GM19240 (cell line): ENCODE results near the gene ECHS1.

Experiments
- DNase-seq: peaks from one replicate; pipeline ENCODE4 v3.0.0; 2011; ENCODE audit warnings: low spot score; ENCODE audit not compliant: insufficient read length

Gene ECHS1

DNA sequence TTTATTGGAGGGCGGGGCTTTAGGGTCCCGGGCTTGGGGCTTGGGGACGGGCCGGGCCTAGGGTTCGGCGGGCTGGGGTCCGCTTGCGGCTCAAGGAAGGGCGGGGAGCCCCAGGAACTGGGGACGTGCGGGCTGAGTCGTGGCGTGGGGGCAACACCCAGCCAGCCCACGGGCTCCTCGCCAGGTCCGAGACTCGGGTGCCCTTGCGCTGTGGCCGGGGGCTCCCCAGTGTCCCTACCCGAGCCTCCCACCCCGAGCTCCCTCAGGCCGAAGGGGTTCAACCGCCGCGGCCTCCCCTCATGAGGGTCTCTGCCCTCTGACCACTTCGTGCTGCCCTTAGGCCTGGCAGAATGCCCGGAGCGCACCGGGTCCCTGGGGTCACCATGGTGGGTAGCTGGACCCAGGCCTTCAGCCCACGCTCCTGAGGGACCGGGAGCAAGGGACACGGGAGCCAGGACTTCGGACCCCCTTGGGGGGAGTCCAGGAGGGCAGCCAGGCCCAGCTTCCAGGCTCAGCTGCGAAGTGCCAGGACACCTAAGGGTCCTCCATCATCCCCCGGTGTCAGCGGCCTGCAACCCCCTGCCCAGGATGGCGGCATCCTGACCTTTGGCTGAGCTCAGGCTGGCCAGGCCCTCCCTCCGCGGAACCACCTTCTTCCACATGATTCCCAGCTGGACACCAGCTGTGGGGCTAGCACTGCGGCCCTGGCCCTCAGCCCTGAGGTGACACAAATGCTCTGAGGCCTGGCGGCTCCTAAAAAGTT, 14.8 kb downstream of the ECHS1 start:
- no peak for DNase-seq

DNA sequence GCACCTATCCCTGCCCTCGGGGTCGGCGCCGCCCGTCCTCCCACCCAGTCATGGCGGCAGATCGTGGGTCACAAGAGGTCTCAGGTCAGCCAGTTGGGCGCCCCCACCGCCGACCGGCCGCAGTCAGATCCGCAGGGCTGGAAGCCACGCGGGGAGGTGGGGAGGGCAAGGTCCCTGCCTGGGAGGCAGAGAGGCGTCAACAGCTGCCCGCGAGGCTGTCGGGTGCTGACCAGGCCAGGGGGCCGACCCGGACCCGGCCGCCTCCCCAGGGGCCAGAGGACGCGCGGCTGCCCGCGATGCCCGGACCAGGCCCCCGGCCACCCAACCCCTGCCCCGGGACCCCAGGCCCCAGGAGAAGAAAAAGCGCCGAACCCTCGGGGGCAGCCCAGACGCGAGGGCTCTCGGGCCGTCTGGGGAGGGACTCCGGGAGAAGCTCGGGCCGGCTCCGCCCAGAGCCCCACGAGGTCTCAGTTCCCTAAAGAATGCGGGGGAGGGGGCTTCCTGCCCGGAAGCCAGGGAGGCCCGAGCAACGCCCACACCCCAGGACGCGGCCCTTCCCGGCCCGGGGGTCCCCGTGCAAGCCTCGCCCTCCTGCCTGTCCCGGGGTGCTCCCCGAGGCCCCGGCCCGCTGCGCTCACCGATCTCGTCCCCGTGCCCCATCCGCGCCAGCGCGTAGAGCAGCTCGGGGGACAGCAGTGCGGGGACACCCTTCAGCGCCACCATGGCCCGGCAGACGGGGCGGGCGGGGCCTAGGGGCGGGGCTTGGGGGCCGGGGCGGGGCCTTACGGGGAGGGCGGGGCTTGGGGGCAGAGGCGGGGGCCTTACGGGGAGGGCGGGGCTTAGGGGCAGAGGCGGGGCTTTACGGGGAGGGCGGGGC, 15.6 kb downstream of the ECHS1 start, which contains the start of gene FUOM:
Gene FUOM, minus strand, starts transcription at position 735 of the 877 bp plus-strand sequence. Its CDS starts 12 bp downstream, at position 723.
- peak; percentile 80 for DNase-seq

DNA sequence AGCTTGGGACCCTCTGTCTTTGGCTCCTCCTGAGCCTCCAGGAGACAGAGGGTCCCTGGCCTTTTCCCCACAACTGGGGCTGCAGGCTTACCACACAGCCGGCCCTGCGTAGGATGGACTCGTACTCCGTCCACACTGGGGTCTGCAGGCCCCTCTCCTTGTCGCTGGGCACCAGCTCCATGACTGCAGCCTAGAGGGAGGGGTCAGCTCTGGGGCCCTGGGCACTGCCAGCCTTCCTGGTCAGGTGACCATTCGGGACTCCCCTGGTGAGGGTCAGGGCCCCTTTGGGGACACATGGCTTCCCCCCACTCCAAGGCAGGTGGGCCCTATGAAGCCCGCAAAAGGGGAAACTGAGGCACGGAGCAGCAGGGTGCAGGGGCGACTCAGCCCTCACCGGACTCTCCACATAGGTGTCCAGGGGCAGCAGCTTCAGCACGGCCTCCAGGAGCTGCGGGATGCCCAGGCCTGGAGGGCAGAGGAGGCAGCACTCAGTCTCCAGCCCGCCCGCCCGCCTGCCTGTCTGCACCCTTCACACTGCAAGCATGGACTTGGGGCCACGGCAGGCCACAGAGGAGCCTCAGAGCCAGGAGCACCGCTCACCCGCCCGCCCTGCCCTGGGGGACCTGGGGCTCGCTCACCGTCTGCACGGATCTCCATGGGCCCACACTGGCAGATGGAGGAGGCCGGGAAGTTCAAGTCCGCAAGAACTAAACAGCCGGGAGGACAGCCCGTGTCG, 16.4 kb downstream of the ECHS1 start:
- no peak for DNase-seq

DNA sequence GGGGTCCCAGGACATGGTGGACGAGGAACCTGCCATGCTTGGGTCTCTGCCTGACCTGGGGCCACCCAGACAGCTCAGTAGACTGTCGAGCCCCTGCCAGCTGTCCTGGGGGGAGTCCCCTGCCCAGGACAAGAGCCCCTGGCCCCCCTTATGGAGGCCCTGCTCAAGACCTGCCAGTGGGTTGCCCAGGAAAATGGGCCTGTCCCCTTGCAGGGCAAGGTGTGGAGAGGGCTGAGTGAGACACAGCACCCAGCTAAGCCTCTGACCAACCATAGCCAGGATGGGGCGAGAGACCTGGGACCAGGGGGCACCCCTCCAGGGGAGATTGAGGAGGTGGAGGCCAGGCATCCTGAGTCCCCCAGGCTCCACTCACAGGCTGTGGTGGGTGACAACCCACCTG, 17.2 kb downstream of the ECHS1 start:
- no peak for DNase-seq

DNA sequence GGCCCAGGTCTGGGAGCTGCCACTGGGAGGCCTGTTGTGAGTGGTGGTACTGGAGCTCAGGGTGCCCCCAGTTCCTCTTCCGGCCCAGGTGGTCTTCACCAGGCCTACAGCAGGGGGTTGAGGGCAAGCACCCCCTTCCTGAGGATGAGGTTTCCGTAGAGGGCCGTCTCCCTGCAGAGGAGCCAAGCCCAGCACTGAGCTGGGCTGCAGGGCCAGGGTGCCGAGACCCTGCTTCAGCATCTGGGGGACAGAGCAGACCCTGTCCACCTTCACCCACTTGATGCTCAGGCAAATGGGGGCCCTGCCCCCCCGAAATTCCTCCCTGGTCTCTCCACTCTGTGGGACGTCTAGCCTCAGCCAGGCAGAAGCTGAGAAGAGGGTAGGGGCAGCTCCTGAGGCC, 17.9 kb downstream of the ECHS1 start:
- no peak for DNase-seq

DNA sequence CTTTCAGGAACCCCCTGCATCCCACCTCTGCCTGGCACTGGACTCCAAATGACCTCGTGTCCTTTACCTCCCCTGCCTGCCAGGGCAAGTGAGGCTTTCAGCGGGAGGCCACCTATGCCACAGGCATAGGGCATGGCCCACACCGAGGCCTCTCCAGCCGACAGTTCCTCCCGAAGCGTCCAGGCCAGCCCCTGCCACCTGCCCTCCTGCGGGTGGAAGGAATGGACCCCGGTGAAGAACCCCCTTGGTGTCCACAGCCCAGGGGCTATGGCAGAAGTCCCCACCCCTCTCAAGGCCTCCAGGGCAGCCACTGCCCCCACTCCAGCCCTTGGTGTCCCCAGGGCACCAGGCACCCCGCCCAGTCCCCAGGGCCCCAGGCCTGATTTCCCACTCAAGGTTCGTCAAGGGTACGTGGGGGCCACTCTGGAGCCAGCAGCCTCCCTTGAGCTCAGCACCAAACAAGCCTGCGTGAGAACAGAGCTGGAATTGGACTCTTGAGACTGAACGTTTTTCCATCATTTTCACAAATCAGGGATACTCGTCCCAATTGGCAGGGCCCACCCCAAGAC, 18.4 kb downstream of the ECHS1 start:
- no peak for DNase-seq

DNA sequence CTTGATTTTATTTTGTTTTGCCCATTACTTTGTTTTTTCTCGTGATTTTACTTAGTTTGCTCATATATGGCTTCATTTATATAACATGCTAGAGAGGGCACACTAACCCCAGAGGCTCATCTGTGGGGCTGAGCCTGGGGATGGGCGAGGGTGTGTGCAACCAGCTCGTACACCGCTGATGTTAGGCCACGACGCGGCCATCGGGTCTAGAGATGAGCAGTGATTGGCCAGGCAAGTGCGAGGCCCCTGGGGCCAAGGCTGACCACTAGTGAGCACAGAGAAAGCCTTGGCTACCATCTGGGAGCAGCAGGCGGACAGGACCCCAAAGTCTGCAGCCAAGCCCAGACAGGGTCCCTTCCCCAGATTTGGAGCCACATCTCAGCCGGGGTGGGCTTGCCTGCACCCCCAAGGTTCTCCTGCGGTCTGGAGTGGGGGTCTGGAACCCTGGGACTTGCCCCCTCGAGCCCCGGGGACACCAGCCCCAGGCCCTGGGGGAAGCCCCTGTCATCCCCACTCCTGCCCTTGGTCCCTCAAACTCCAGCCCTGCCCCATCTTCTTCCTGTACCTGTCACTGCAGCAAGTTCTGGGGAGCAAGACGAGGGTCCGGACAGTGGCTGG, 19.1 kb downstream of the ECHS1 start:
- no peak for DNase-seq

DNA sequence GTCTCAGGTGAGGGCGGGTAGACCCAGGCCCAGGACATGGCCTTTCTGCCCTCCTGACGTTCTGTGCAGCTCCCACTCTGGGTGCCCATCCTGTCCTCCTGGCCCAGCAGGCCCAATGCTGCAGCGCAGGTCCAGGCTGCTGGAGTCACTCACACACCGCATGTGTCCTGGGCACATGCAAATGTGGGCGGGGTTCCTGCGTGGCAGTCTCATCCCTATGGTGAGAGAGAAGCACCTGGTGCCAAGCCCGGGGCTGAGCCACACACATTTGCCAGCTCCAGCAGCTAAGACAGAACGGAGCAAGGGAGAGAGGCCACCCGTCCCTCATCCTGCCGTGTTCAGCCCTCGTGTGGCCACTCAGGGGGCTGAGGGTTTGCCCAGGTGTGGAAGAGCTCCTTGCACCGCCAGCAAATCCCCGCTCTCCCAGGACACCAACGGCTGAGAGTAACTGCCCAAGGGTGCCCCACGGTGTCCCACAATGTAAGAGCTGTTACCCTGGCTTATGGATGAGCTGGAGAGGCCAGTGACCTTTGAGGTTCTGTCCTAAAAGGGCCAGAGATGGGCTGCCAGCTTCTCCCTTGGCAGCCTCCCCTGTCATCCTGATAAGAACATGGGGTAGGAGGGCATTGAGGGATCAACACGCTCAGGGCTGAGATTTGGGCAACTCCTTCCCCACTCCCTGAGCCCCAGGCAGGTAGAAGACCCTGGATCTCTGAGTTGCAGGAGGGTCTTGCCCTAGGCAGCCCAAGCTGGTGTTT, 19.8 kb downstream of the ECHS1 start:
- DNase-seq, result no peak

DNA sequence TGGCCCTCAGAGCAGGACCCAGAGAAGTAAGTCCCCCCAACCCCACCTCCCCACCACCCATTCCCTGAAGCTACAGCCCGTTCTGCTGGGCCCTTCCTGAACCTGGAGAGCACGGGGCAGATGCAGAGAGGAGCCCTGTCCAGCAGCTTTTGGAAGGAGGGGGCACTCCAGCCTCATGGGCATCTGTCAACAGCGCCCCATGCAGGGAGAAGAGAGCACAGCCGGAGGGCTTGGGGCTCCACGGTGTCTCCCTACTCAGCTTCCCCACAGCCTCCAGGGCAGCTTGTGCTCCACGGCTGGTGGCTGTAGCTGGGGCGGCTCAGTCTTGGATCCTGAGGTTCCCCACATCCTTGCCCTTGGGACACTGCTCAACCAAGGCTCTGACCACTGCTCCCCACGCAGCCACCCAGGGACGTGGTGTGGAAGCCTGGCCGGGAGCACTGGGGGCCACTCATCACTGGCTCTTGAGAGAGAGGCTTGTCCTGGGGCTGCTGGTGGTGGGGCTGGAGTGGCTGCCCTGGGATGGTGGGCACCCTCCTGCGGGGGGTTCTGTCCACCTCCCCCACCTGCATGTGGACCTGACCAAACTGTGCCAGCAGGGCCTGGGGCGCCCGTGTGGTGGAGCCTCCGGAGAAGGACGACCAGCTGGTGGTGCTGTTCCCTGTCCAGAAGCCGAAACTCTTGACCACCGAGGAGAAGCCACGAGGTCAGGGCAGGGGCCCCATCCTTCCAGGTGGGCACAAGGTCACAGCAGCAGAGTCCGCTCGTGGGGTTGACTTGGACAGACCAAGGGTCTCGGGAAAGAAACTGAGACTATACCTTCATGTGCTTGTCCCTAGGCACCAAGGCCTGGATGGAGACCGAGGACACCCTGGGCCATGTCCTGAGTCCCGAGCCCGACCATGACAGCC, 21.5 kb downstream of the ECHS1 start:
- no peak for DNase-seq

DNA sequence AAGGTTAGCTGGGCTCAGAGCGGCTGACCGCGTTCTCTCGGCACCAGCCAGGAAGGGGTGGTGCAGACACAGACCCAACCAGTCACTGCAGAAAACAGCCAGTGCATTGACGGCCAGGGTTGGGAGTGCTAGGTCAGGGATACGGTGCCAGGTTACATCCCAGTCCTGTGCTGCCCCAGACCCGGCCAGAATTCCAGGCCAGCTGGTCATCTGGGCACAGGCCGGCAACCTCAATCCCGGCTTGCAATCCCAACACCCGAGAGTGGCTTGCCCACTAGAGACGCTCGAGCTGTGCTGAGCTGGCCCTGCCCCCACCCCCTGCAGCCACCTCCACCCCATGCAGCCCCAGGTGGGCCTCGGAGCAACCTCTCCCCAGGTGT, 22.2 kb downstream of the ECHS1 start:
- DNase-seq, result no peak

DNA sequence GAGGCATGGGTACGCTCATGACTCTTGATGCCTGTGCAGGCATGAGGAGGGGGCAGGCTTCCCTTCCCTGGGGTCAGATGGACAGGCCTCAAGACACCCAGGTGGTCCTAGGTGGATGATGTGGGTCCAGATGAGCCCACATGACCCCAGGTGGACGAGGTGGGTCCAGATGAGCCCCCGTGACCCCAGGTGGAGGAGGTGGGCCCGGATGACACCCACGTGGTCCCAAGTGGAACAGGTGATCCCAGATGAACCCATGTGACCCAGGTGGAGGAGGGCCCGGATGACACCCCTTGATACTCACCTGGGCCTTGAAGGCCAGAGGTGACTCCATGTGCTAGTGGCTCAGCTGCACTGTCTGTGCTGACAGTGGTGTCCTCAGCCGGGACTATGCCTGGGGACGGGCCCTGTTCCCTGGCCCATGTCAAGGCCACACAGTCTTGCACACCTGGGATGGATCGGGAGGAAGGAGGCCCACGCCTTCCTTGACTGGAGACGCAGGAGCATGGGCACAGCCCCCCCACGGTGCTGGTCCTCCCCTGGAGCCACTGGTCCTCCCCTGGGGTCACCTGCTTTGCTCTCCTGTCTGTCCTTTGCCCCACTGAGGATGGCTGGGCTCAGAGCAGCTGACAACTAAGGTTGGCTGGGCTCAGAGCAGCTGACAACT, 22.7 kb downstream of the ECHS1 start:
- DNase-seq, result no peak

DNA sequence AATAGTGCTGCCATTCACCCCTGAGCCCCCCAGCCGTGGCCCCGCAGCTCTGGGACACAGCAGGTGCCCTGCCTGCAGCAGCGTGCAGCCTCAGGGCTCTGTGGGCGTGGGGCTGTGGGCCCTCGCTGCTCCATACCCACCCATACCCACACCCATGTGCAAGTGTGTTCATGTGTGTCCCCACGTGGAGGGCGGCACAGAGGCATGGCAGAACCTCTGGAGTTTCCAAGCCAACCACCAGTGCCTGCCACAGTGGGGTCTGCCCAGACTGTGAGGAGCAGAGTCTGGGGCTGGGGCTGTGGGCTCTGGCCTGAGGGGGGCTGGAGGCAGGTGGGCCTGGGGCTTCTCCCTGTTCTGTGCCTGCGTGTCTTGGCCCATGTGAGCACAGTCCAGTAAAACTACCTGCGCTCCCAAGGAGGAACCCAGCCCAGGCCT, 23.6 kb downstream of the ECHS1 start:
- DNase-seq, result no peak

DNA sequence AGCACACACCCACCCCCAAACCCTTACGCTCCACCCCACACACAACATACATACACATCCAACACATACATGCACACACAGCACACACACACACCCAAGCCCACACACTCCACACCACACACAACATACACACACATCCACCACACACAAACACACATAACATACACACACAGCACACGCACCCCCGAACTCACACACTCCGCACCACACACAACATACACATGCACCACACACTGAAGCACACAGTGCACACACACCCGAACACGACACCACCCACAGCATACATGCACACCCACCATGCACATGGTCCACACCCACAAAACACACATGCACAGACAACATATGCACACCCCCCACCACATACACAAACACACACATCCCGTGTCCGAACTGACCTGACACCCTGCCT, 24.0 kb downstream of the ECHS1 start:
- DNase-seq, result no peak

DNA sequence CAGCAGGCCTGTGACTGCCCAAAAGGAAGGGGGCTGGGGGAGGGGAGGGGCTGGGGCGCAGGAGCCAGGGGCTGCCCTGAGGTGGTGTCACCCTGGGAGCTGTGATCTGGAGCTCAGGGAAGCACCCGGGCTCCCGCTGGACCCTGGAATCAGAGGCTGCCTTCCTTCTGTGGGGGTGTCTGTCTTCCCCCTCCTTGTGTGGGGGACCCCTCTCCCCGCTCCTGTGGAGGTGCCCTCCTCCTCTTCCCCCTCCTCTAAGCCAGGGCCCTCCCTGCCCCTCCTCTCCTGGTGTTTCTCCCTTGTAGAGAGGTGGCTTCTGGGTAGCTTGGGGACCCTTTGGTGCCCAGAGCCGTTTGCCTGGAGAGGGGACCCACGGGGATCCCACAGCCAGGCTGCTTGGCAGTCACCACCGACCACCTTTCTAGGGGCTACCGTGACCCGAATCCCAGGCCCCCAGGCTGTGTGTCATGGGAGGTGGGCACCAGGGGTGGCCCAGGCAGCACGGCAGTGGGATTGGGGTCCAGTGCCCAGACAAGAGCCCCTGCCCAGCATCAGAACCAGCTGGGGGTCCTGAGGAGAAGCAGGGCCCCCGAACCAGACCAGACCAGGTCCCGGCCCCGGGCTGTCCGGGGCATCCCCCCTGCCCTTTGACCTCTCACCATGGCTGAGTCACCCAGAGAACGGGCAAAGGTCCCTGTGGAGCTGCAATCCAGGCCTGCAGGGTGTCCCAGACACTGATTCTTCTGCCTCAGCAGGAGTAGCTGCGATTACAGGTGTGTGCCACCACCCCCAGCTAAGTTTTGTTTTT, 25.2 kb downstream of the ECHS1 start:
- DNase-seq, result no peak

DNA sequence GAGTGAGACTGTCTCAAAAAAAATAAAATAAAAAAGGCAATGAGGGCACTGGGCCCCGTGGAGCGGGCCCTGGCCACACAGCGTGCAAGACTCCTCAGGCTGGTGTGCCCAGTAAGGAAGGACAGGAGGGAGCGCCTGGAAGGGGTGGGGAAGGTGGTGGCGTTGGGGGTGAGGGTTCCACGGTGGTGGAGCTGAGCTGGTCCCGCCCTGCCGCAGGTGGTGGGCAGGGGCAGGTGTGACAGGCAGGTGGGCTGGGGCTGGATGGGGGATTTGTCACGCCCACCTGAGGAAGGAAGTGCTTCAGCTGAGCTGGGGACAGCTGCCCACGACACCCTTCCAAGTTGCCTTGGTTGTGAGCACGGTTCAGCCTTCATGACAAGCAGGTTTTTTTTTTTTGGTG, 26.7 kb downstream of the ECHS1 start:
- DNase-seq, result no peak

DNA sequence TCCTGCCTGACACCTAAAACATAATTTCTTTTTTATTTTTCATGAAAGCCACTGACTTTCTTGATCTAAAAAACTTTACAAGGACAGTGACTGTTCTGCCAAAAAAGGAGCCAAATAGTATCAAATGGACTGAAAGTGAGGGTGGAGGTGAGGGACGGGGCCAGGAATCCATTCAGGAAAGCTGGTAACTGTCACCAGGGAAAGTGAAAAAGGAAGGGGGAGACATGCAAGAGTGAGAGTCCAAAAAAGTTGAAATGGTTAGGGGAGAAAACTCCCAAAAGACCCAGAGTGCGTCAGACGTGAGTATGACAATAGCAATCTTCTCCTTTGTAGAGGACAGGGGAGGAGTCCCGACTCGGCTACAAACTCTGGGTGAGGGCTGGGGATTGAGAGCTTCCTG, 28.9 kb downstream of the ECHS1 start:
- DNase-seq, result no peak

DNA sequence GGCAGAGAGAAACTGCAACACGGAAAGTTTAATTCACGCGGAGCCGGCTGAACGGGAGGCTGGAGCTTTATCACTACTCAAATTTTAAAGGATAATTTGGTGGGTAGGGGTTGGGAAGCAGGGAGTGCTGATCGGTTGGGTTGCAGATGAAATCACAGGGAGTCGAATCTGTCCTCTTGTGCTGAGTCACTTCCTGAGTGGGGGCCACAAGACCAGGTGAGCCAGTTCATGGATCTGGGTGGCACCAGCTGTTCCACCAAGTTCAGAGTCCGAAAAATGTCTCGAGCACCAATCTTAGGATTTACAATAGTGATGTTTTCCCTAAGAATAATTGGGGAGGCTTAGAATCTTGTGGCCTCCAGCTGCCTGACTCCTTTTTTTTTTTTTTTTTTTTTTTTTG, 29.6 kb downstream of the ECHS1 start:
- DNase-seq, result no peak

DNA sequence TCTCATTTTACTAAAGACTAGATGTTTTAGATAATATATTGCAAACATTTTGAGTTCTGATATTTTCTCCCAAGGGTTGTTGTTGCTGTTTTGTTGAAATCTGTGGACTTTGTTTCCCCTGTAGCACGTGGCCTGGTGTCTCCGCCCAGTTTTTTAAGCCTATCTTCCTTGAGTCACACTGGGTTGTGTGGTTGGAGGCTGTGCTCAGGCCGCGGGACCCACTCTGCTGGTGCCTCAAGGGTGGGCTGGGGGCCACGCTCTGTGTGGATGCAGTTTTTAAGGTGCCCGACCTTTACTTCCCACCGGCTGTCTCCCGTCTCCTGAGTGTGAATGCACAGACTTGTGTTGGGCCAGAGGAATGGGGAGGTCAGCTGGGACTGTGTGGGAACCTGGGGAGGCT, 30.2 kb downstream of the ECHS1 start:
- DNase-seq, result no peak
